ENCODE measurements around the gene BOLL.

DNA sequence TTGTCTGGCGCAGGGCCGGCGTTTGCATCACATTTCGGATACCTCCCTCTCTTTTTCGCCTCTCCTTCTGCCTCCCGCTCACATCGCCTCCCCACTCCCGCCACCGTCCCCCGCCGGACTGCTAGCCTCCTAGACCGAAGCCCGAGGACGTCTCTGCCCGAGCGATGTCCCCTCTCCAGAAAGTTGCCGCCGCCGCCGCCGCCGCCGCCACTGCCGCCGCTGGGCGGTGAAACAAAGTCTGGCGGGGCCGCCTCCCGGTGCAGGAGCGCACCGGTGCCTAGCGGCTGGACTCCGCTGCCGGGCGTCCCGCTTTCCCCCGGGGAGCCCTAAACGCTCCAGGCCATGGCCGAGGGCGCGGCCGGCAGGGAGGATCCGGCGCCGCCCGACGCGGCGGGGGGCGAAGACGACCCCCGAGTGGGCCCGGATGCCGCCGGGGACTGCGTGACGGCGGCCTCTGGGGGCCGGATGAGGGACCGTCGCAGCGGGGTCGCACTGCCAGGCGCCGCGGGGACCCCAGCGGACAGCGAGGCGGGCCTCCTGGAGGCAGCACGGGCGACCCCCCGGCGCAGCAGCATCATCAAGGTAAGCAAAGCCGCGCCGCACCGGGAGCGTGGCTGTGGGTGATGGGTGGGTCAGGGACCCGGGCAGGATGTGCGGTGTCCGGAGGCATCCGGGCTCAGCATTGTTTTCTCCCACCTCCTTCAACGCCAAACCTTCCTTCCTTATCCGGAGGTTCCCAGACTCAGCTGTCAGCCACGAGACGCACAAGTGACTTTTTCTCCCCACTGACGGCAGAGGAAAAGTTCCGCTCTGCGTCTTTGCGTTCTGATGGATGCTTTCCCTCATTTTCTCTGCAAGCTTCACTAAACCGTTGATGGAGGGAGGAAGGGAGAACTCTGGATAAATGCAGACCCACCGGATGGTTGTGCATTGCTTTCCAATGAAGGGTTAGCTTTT, 19.9 kb upstream of the BOLL start:
- TF ChIP-seq CTCF (IDR thresholded peaks at IDR 0.05), result peak in 4 of 12 donors; percentile 5 to 22 (median 18)
- TF ChIP-seq POLR2A (IDR thresholded peaks at IDR 0.05), result peak in 1 of 2 donors; percentile 23

Data from heart left ventricle (tissue), 13 donors.